Upper lobe of left lung (tissue), 6 donors: ENCODE measurements around the gene FLT1. TPM values are rescaled to one million over a fixed set of nuclear protein-coding genes. Genes with fewer than 3 reads are reported as not detected.

Experiments used
- ATAC-seq, 2 donors: fragments of 200-7000 bp; cut with Tn5 transposase; one replicate each; pipeline ENCODE4 v1.9.1; 2022; ENCODE audit warnings: mild to moderate bottlenecking in 2 of 2, moderate library complexity in 2 of 2; ENCODE audit not compliant: low FRiP score in 2 of 2
- DNase-seq, 2 donors: peaks; one replicate each; pipeline ENCODE4 v3.0.0-alpha.2; 2019 to 2020
- H3K27ac ChIP-seq, 4 donors: fragments of 200-600 bp; sonication (generic); one replicate each; pipeline ENCODE4 v1.5.1; 2016 to 2019
- H3K27me3 ChIP-seq, 4 donors: fragments of 200-600 bp; sonication (generic); one replicate each; pipeline ENCODE4 v1.5.1; 2017 to 2019
- H3K36me3 ChIP-seq, 4 donors: fragments of 200-600 bp; sonication (generic); one replicate each; pipeline ENCODE4 v1.5.1; 2016 to 2019
- H3K4me1 ChIP-seq, 4 donors: fragments of 200-600 bp; sonication (generic); one replicate each; pipeline ENCODE4 v1.5.1; 2018 to 2019
- H3K4me3 ChIP-seq, 4 donors: fragments of 200-600 bp; sonication (generic); one replicate each; pipeline ENCODE4 v1.5.1; 2017 to 2019; ENCODE audit warnings: mild to moderate bottlenecking in 2 of 4, moderate library complexity in 1 of 4
- H3K9me3 ChIP-seq, 4 donors: fragments of 200-600 bp; sonication (generic); one replicate each; pipeline ENCODE4 v1.5.1; 2018 to 2019
- EP300 ChIP-seq, 4 donors: sonication (generic); formaldehyde crosslinking; IDR thresholded peaks; one replicate each; pipeline ENCODE4 v1.5.1; 2017; ENCODE audit warnings: antibody characterized with exemption in 4 of 4, control low read depth in 2 of 4
- POLR2A ChIP-seq, 4 donors: fragments of 450-650 bp; IDR thresholded peaks; one replicate each; pipeline ENCODE4 v1.5.1; 2016 to 2017; ENCODE audit warnings: antibody characterized with exemption in 4 of 4, mild to moderate bottlenecking in 2 of 4
- POLR2AphosphoS5 ChIP-seq, 2 donors: sonication (generic); formaldehyde crosslinking; IDR thresholded peaks; one replicate each; pipeline ENCODE4 v1.5.1; 2017; ENCODE audit warnings: antibody characterized with exemption in 2 of 2
- whole genome bisulfite sequencing, 2 donors: methylation state at CpG; one replicate each; pipeline ENCODE4 v1.1.5; 2017 to 2018; 5-methylcytosine and 5-hydroxymethylcytosine counted together
- total RNA-seq, 6 donors: library from RNA; depleted of rRNA in 4 of 6; stranded (reverse); fragments of >200 nt in 4 of 6; gene quantifications; one replicate each; pipeline versions ENCODE4 v1.1.0 to v1.2.1, GENCODE V29; 2016 to 2021
- TF ChIP-seq, protein P1 (sequence below), 6 experiments: fragments of 450-650 bp in 4 of 6; fragments of 200-600 bp in 2 of 6; sonication (generic) in 2 of 6; IDR thresholded peaks; one replicate each; pipeline ENCODE4 v1.5.1; 2016 to 2019; ENCODE audit warnings: antibody characterized with exemption in 6 of 6
- donor health status: DM: no; HTN: no; CAD: no; lungs with moderate emphysema.
- donor health status: DM: no; HTN: yes; CAD: no; lungs with severe emphysema.

FLT1 gene
- total RNA-seq, 6 donors from 2014 or later, result 20.9 to 47.9 (median 25.5) TPM

DNA sequence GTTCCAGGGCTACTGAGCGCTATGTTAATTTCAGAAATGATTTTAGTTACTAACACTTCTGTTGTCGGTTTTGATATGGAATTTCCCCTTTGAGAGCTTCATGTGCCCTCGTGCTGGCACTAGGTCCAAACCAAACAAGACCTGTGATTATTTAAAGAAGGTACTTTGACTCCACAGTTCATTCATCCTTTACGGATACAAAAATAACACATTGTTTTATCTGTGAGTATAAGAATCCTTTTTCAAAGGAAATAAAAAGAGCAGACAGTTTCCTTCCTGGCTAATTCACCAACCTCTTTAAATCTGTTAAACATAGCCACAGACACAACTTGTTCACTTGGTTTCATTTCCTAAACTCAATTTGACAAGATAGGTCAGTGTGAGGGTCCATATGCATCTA, 141.2 kb downstream of the FLT1 start:
- ATAC-seq, result no peak
- peaks cover 0 to 5% (median 4%) of the 10 kb centered on the region in 4 donors for H3K4me1 ChIP-seq
- H3K27me3 ChIP-seq, result no peaks in the 10 kb centered on the region
- 38 to 54% methylated on average over 4 of the region's 4 CpGs for WGBS, 2 donors
- H3K36me3 ChIP-seq, result peaks cover 0 to 7% (median 0%) of the 10 kb centered on the region in 4 donors
- H3K27ac ChIP-seq, result no peak overlapping the region
- no peak overlapping the region for H3K4me3 ChIP-seq
- TF ChIP-seq POLR2AphosphoS5 (IDR thresholded peaks at IDR 0.05) (no peak), POLR2A (IDR thresholded peaks at IDR 0.05) (no peak), EP300 (IDR thresholded peaks at IDR 0.05) (no peak)
- TF ChIP-seq, protein P1, sequence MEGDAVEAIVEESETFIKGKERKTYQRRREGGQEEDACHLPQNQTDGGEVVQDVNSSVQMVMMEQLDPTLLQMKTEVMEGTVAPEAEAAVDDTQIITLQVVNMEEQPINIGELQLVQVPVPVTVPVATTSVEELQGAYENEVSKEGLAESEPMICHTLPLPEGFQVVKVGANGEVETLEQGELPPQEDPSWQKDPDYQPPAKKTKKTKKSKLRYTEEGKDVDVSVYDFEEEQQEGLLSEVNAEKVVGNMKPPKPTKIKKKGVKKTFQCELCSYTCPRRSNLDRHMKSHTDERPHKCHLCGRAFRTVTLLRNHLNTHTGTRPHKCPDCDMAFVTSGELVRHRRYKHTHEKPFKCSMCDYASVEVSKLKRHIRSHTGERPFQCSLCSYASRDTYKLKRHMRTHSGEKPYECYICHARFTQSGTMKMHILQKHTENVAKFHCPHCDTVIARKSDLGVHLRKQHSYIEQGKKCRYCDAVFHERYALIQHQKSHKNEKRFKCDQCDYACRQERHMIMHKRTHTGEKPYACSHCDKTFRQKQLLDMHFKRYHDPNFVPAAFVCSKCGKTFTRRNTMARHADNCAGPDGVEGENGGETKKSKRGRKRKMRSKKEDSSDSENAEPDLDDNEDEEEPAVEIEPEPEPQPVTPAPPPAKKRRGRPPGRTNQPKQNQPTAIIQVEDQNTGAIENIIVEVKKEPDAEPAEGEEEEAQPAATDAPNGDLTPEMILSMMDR (IDR thresholded peaks at IDR 0.05), result no peak
- no peak for DNase-seq
- no peaks in the 10 kb centered on the region for H3K9me3 ChIP-seq

DNA sequence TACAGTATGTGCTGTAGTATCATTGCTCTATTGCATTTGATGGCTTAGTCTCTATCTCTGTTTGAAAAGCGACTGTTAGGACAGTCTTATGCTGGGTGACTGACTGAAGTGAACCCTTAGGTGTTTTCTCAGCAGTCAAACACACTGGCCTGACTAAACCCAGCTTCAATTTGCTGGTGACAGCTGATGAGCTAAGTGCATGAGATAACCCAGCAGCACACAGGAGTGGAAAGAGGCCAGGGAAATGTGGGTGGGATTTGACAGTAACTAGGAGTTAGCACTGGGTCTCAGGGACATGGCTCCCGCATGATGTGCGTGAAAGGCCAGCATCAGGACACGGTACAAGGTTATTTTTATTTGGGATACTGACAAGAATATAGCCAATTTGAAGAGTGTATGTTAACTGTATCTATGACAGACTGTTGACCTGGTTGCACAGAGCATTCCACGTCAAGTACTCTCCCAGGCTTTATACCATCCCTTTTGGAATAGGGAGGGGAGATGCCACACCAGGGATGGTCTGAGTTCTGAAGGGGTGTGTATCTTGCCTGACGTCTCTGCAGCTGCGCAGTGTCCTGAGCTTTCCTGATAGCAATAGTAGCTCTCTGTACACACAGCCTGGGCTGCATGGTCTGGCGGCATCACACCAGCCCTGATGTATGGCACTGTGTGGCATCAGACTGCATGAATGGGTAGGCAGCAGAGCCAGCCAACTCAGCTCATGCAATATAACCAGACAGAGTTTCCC, 144.8 kb downstream of the FLT1 start:
- Histone ChIP-seq H3K4me1 (no peaks in the 10 kb centered on the region), H3K27me3 (no peaks in the 10 kb centered on the region), H3K4me3 (no peak overlapping the region), H3K36me3 (peaks cover 0 to 3% (median 0%) of the 10 kb centered on the region in 4 donors), H3K9me3 (no peaks in the 10 kb centered on the region), H3K27ac (no peak overlapping the region)
- TF ChIP-seq EP300 (IDR thresholded peaks at IDR 0.05), result no peak
- TF ChIP-seq, protein P1 (IDR thresholded peaks at IDR 0.05), result no peak
- no peak for TF ChIP-seq POLR2A (IDR thresholded peaks at IDR 0.05)
- DNase-seq, result no peak
- WGBS, 2 donors, result 91 to 94% methylated on average over 4 to 8 of the region's 8 CpGs
- peak in 1 of 2 donors; percentile 12 for ATAC-seq

DNA sequence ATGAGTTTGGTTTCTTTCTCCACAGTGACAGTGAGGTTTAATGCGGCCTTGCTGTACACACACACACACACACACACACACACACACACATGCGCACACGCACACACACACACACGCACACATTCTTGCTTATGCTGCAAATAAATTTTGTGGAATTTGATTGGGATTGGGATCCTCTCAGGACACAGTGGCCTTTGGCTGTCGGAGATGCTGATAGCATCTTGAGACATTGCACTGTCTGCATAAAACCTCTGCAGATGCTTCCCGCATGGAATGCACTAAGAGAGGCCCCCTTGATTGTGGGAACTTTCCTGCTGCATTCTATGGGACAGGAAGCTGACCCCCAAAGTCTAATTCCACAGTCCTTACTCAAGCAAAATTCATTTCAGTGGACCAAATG, 145.6 kb downstream of the FLT1 start:
- no peak overlapping the region for H3K4me3 ChIP-seq
- peaks cover 0 to 6% (median 0%) of the 10 kb centered on the region in 4 donors for H3K36me3 ChIP-seq
- no peaks in the 10 kb centered on the region for H3K4me1 ChIP-seq
- TF ChIP-seq EP300 (IDR thresholded peaks at IDR 0.05), result no peak
- TF ChIP-seq POLR2A (IDR thresholded peaks at IDR 0.05), result no peak
- DNase-seq (no peak), ATAC-seq (no peak)
- no peaks in the 10 kb centered on the region for H3K9me3 ChIP-seq
- 87 to 94% methylated on average over 6 of the region's 6 CpGs for WGBS, 2 donors
- H3K27me3 ChIP-seq, result no peaks in the 10 kb centered on the region
- H3K27ac ChIP-seq, result no peak overlapping the region

DNA sequence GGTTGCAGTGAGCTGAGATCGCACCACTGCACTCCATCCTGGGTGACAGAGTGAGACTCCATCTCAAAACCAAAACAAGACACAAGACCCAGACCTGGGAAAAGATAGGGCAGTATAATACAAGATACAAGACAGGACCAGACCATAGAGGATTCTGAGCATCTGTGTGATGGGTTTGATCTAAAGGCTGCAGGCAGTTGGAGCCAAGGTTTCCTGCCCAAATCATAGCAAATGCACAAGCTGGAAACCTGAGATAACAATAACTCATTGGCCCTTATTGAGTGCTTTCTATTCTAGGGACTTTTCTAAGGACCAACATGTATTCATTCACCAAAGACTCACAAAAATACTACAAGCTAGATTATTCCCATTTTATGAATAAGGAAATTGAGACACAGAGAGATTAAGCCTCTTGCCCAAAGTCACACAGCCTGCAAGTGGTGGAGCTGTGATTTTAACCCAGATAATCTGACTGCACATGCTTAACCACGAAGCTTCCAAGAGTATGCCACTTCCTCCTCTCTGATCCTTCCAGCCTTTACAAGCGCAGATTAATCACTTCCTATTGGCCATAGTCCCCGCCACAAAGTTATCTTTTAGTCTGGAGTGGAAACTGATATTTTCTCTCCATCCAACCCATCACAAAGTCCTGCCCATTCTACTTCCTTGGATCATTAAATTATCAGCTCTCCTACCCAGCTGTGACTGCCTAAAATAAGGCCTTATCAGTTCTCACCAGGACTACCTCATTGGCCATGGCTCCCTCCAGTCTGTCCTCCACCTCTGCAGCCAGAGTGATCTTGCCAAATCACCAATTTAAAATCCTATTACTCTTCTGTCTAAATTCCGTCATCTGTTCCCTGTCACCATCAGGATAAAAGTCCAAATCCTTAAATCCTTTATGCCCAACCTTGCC, 147.2 kb downstream of the FLT1 start:
- ATAC-seq (no peak), DNase-seq (no peak)

DNA sequence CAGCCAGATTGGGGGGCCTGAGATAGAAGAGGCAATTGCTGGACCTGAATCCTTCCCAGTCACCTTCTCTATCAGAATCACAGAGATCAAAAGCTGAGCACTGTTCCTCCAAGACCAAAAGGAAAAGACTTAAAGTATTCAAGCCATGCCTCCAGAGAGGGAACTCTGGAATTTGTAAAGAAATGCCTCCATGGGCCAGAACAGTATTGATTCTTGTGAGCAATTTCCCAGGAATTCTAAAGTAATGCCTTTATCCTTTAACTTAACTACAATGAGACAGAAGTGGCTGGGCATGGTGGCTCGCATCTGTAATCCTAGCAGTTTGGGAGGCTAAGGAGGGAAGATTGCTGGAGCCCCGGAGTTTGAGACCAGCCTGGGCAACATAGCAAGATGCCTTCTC, 148.8 kb downstream of the FLT1 start:
- no peaks in the 10 kb centered on the region for H3K4me1 ChIP-seq

More for the DNA sequence above, 147.2 kb downstream of the FLT1 start:
- no peak overlapping the region for H3K4me3 ChIP-seq
- no peaks in the 10 kb centered on the region for H3K9me3 ChIP-seq
- peaks cover 0 to 12% (median 0%) of the 10 kb centered on the region in 4 donors for H3K36me3 ChIP-seq
- no peaks in the 10 kb centered on the region for H3K27me3 ChIP-seq
- TF ChIP-seq POLR2AphosphoS5 (IDR thresholded peaks at IDR 0.05) (no peak), POLR2A (IDR thresholded peaks at IDR 0.05) (no peak)
- no peak overlapping the region for H3K27ac ChIP-seq
- H3K4me1 ChIP-seq, result no peaks in the 10 kb centered on the region
- WGBS, 2 donors, result 66 to 67% methylated on average over 5 of the region's 5 CpGs

DNA sequence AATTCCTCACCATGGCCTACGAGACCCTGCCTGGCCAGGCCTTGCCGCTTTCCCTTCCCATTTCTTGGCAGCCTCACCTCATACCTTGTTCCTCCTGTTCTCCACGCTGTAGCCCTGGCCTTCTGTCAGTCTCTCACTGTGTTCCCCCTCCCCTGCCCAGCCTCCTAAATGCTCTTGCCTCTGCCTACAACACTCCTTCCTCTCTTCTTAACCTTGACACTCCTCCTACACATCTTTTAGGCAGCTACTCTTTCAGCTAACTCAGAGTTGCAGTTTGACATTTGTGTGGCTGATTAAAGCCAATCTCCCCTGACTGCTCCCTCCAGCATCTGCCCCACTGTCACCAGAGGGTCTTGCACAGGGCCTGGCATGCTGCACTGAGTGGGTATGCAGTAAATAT, 150.8 kb downstream of the FLT1 start:
- no peak for ATAC-seq
- no peaks in the 10 kb centered on the region for H3K9me3 ChIP-seq
- H3K4me3 ChIP-seq, result no peak overlapping the region
- H3K4me1 ChIP-seq, result no peaks in the 10 kb centered on the region
- 83 to 84% methylated on average over 3 of the region's 3 CpGs for WGBS, 2 donors
- DNase-seq, result no peak
- H3K36me3 ChIP-seq, result peaks cover 0 to 14% (median 0%) of the 10 kb centered on the region in 4 donors
- no peak for TF ChIP-seq POLR2A (IDR thresholded peaks at IDR 0.05)
- TF ChIP-seq POLR2AphosphoS5 (IDR thresholded peaks at IDR 0.05), result no peak
- TF ChIP-seq EP300 (IDR thresholded peaks at IDR 0.05), result no peak
- TF ChIP-seq, protein P1 (IDR thresholded peaks at IDR 0.05), result no peak
- H3K27me3 ChIP-seq, result no peaks in the 10 kb centered on the region
- no peak overlapping the region for H3K27ac ChIP-seq

More for the DNA sequence above, 148.8 kb downstream of the FLT1 start:
- Histone ChIP-seq H3K4me3 (no peak overlapping the region), H3K27me3 (no peaks in the 10 kb centered on the region), H3K27ac (no peak overlapping the region), H3K36me3 (peaks cover 0 to 12% (median 0%) of the 10 kb centered on the region in 4 donors), H3K9me3 (no peaks in the 10 kb centered on the region)
- DNase-seq (no peak), ATAC-seq (no peak)
- 91 to 100% methylated on average over 2 of the region's 2 CpGs for WGBS, 2 donors
- TF ChIP-seq POLR2AphosphoS5 (IDR thresholded peaks at IDR 0.05), result no peak
